GM19099 (cell line): ENCODE measurements around the gene ARHGAP26.

Experiments
- POLR2A ChIP-seq: IDR thresholded peaks from 3 replicates; pipeline ENCODE4 v1.6.1; 2011; ENCODE audit warnings: low read depth; ENCODE audit not compliant: insufficient read length; ENCODE audit errors: extremely low read depth

ARHGAP26 gene

GRCh38 chr5:143173139-143173889, 403.1 kb downstream of the ARHGAP26 start:
- no peak for TF ChIP-seq POLR2A

- peak; percentile 31 for TF ChIP-seq POLR2A
Observed at GRCh38 chr5:143174714-143175398, 404.7 kb downstream of the ARHGAP26 start.

DNA sequence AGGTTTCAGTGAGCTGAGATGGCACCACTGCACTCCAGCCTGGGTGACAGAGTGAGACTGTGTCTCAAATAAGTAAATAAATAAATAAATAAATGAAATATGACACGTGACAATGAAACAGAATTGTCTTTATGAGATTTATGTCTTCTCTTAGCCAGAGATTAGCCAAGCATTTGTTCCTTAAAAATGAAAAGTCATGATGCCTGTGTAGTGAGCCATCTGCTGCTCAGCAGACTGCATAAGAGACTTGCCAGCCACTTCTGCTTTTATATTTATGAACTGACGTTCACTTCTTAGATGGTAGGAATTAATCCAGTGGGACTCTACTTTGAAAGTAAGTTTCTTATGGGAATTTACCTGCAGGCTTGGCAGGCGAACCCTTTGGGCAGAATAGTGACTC, 405.9 kb downstream of the ARHGAP26 start:
- TF ChIP-seq POLR2A = no peak

DNA sequence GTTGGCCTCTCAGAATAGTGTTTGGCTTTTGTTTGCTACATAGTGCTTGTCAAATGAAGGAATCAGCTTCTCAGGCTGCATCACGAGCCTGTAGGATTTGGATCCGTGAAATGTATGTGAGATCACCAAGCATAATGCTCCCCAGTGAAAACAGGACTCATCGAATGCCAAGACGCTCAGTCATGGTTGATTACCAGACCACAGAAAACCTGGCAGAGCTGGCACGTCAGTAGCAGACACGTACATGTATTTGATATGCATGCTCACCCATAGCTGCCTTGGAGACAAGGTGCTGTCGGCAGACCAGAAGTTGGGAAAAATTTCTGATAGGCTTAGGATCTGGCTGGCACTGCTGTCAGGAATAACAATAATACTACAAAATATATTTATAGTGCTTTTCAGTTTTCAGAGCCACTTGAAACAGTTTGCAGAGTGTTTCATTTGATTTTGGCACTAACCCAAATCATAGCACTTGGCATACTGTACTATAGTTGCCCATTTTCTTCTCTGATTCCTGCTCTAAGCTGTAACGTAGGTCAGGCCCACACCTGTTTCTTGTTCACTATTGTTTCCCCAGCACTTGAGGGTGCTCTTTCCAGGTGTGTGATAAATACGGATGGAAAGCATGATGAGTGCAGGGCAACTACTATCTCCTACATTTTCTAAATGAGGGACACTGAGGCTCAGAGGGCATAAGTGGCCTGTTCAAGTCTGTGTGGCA, 407.2 kb downstream of the ARHGAP26 start:
- no peak for TF ChIP-seq POLR2A

- no peak for TF ChIP-seq POLR2A
Observed at GRCh38 chr5:143179126-143179740, 409.1 kb downstream of the ARHGAP26 start.

DNA sequence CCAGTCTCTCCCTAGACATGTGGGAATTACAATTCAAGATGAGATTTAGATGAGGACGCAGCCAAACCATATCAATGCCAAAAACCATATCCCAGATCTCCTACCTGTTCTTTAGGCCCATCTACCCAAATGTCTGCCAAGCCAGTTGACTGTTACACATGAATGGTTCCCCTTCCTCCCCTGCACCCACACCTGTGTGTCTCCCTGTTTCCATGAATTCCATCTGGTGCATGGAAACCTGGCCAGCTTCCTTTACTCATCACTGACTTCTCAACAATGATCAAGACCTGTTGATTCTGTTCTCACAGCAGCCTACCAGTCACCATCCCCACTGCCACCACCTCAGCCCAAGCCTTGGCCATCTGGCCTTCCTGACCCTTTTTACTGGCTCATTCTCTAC, 410.6 kb downstream of the ARHGAP26 start:
- no peak for TF ChIP-seq POLR2A

DNA sequence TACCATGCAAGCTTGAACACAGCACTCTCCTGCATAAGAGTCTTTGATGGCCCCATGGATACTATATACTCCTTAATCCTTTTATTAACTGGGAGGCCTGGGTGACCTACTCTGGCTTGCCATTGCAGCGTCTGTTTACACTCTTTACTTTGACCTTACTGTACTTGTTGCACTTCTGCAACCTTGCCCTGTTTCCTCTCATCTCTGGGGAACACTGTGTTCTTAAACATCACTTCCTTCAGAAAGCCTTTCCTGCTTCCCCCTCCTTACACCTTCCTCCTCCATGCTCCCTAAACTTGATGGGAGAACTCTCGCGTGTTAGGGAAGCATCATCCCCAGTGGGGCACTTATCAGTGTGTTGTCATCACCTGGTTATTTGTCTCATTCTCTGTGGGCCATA, 411.0 kb downstream of the ARHGAP26 start:
- TF ChIP-seq POLR2A = no peak

GRCh38 chr5:143182106-143182505, 411.9 kb downstream of the ARHGAP26 start:
- no peak for TF ChIP-seq POLR2A

- TF ChIP-seq POLR2A = peak; percentile 71
Observed at GRCh38 chr5:143182901-143183820, 413.0 kb downstream of the ARHGAP26 start.

- no peak for TF ChIP-seq POLR2A
Observed at GRCh38 chr5:143183989-143184388, 413.8 kb downstream of the ARHGAP26 start.

DNA sequence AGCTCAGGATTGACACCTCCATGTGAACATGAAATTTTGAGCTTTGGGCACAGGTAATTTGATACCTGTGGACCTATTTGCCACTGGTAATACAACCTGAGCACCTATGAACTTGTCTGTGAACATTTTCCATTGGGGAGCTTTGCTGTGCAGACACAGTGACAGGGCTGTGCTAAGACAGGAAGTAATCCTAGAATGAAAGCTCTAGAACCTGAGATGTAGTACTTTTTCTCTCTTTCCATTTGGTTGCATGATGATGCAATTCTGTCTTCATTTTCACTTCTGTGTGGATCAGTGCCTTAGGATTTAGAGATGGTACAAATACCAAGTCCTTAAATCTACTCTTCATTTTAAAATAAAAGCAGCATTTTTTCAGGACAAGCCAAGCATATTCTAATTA, 416.4 kb downstream of the ARHGAP26 start:
- no peak for TF ChIP-seq POLR2A

DNA sequence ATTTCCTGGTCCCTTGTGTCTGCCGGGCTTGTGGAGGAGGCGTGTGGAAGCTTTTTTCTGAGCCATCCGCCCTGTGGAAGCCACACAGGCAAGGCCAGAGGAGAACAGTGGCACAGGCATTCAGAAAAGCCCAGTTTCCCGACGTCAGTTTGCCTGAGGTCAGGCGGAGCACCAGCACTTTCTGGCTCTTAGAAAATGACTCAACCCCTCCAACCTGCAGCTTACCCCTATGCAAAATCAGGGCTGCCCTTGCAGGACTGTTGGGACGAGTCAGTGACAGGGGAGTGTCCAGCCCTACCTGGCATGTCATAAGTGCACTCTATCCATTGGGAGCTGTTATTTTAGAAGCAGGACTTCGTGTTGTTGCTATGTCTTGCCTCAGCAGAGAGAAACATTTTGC, 417.3 kb downstream of the ARHGAP26 start:
- TF ChIP-seq POLR2A = no peak

- TF ChIP-seq POLR2A = no peak
Observed at GRCh38 chr5:143188083-143188482, 417.9 kb downstream of the ARHGAP26 start.

DNA sequence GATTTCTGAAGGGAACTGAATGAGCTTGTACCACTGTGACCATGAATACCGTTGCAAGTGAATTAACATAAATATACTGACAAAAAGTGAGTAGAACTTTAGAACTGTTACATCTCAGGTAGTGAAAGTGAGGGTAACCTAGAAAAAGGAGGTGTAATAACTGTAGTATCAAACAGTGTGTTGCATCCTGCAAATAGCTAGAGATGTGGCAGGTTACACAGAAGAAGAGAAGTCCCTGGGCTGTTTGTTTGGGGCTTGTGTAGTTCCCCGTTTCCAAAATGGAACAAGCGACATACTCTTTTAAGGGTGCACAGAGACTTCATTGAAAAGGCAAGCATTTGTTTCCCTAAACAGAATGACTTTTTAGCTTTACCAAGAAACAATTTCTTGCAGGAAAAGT, 418.5 kb downstream of the ARHGAP26 start:
- TF ChIP-seq POLR2A = no peak
